GM23338 (cell line): ENCODE results near the gene NLN. TPM values are rescaled to one million over a fixed set of nuclear protein-coding genes. Genes with fewer than 3 reads are reported as not detected.

Experiments
- ATAC-seq: fragments of 200-7000 bp; cut with Tn5 transposase; 3 replicates; pipeline ENCODE4 v1.9.1; 2020
- DNase-seq: peaks from one replicate; pipeline ENCODE4 v3.0.0-alpha.2; 2015; ENCODE audit warnings: low spot score
- H2AFZ ChIP-seq: fragments of 200-600 bp; sonication (generic); 2 replicates; pipeline ENCODE4 v1.8.0; 2016; ENCODE audit warnings: antibody characterized with exemption, mild to moderate bottlenecking, moderate library complexity
- H3F3A ChIP-seq: fragments of 200-600 bp; sonication (generic); replicated peaks from 2 replicates; pipeline ENCODE4 v1.8.0; 2017; ENCODE audit warnings: antibody characterized with exemption, mixed run types, low read depth
- H3K27ac ChIP-seq: fragments of 200-600 bp; sonication (generic); 2 replicates; pipeline ENCODE4 v1.6.1; 2016; ENCODE audit warnings: low read depth
- H3K27me3 ChIP-seq: fragments of 200-600 bp; sonication (generic); 2 replicates; pipeline ENCODE4 v1.8.0; 2016; ENCODE audit warnings: mild to moderate bottlenecking, mixed run types, moderate library complexity; ENCODE audit not compliant: insufficient read depth
- H3K36me3 ChIP-seq: fragments of 200-600 bp; sonication (generic); 2 replicates; pipeline ENCODE4 v1.8.0; 2016; ENCODE audit warnings: mild to moderate bottlenecking; ENCODE audit not compliant: insufficient read depth
- H3K4me1 ChIP-seq: fragments of 200-600 bp; sonication (generic); 2 replicates; pipeline ENCODE4 v1.8.0; 2016; ENCODE audit warnings: mild to moderate bottlenecking, moderate library complexity; ENCODE audit not compliant: insufficient read depth
- H3K4me2 ChIP-seq: fragments of 200-600 bp; sonication (generic); 2 replicates; pipeline ENCODE4 v1.7.1; 2017; ENCODE audit warnings: mixed run types
- H3K4me3 ChIP-seq: fragments of 200-600 bp; sonication (generic); 2 replicates; pipeline ENCODE4 v1.6.1; 2016; ENCODE audit warnings: mixed run types
- H3K79me2 ChIP-seq: fragments of 200-600 bp; sonication (generic); replicated peaks from 2 replicates; pipeline ENCODE4 v1.8.0; 2017; ENCODE audit warnings: mild to moderate bottlenecking; ENCODE audit not compliant: insufficient read depth
- H3K9me2 ChIP-seq: fragments of 200-600 bp; sonication (generic); 2 replicates; pipeline ENCODE4 v1.8.0; 2017; ENCODE audit not compliant: insufficient read depth
- H4K20me1 ChIP-seq: fragments of 200-600 bp; sonication (generic); replicated peaks from 2 replicates; pipeline ENCODE4 v1.8.0; 2017; ENCODE audit warnings: mild to moderate bottlenecking; ENCODE audit not compliant: insufficient read depth
- H3K27ac Mint-ChIP-seq: 2 replicates; pipeline ENCODE4 v1.8.0; 2020; ENCODE audit warnings: inconsistent platforms, mild to moderate bottlenecking, moderate library complexity, mixed read lengths
- H3K27me3 Mint-ChIP-seq: 3 replicates; pipeline ENCODE4 v1.8.0; 2022; ENCODE audit warnings: low read depth, mild to moderate bottlenecking, moderate library complexity, mixed read lengths, inconsistent platforms; ENCODE audit not compliant: insufficient read depth, poor library complexity
- H3K36me3 Mint-ChIP-seq: 3 replicates; pipeline ENCODE4 v1.8.0; 2021; ENCODE audit warnings: low read depth, mild to moderate bottlenecking, inconsistent platforms, moderate library complexity, mixed read lengths
- H3K4me1 Mint-ChIP-seq: 3 replicates; pipeline ENCODE4 v1.8.0; 2020; ENCODE audit warnings: mild to moderate bottlenecking, inconsistent platforms, mixed read lengths
- H3K4me3 Mint-ChIP-seq: 3 replicates; pipeline ENCODE4 v1.8.0; 2021; ENCODE audit warnings: moderate library complexity, mild to moderate bottlenecking, inconsistent platforms, mixed read lengths
- H3K9me3 Mint-ChIP-seq: 3 replicates; pipeline ENCODE4 v1.8.0; 2020; ENCODE audit warnings: moderate library complexity, mild to moderate bottlenecking, inconsistent platforms, mixed read lengths
- CREB1 ChIP-seq: fragments of 250-450 bp; sonication (Bioruptor Pico); IDR thresholded peaks from 2 replicates; pipeline ENCODE4 v1.5.0; 2020; ENCODE audit warnings: low read depth, mild to moderate bottlenecking, moderate library complexity
- CTCF ChIP-seq, 2 experiments: fragments of 200-600 bp in 1 of 2; sonication (generic) in 1 of 2; conservative IDR thresholded peaks; 2 replicates each; pipeline versions ENCODE4 v1.5.1 to v1.6.1; 2016 to 2017; ENCODE audit warnings: antibody characterized with exemption in 2 of 2, low read depth in 2 of 2, mild to moderate bottlenecking in 2 of 2, moderate library complexity in 1 of 2
- ETS1 ChIP-seq: IDR thresholded peaks from 2 replicates; pipeline ENCODE4 v1.6.1; 2016; ENCODE audit warnings: antibody characterized with exemption
- EZH2 ChIP-seq: fragments of 200-600 bp; sonication (generic); IDR thresholded peaks from one replicate; pipeline ENCODE4 v1.8.0; 2017; ENCODE audit warnings: antibody characterized with exemption, mild to moderate bottlenecking, low read depth; ENCODE audit not compliant: unreplicated experiment
- EZH2phosphoT487 ChIP-seq: fragments of 200-600 bp; sonication (generic); IDR thresholded peaks from one replicate; pipeline ENCODE4 v1.8.1; 2018; ENCODE audit warnings: antibody characterized with exemption; ENCODE audit not compliant: unreplicated experiment
- JUNB ChIP-seq: IDR thresholded peaks from one replicate; pipeline ENCODE4 v1.6.1; 2016; ENCODE audit warnings: antibody characterized with exemption; ENCODE audit not compliant: unreplicated experiment
- NANOG ChIP-seq: IDR thresholded peaks from 2 replicates; pipeline ENCODE4 v1.6.1; 2016; ENCODE audit warnings: antibody characterized with exemption, borderline replicate concordance
- POLR2AphosphoS5 ChIP-seq: IDR thresholded peaks from 2 replicates; pipeline ENCODE4 v1.6.1; 2016; ENCODE audit warnings: antibody characterized with exemption, low read depth
- REST ChIP-seq: IDR thresholded peaks from one replicate; pipeline ENCODE4 v1.6.1; 2018; ENCODE audit warnings: antibody characterized with exemption; ENCODE audit not compliant: unreplicated experiment
- STAT1 ChIP-seq: IDR thresholded peaks from one replicate; pipeline ENCODE4 v1.6.1; 2016; ENCODE audit warnings: antibody characterized with exemption; ENCODE audit not compliant: unreplicated experiment
- ZNF114 ChIP-seq: fragments of 250-450 bp; sonication (Bioruptor Pico); IDR thresholded peaks from 2 replicates; pipeline ENCODE4 v1.5.0; 2020; ENCODE audit warnings: mild to moderate bottlenecking, moderate library complexity
- ZNF331 ChIP-seq: fragments of 250-450 bp; sonication (Bioruptor Pico); IDR thresholded peaks from 2 replicates; pipeline ENCODE4 v1.5.0; 2020; ENCODE audit warnings: low read depth, mild to moderate bottlenecking, moderate library complexity
- ZNF462 ChIP-seq: fragments of 250-450 bp; sonication (Bioruptor Pico); IDR thresholded peaks from 2 replicates; pipeline ENCODE4 v1.5.0; 2020; ENCODE audit warnings: mild to moderate bottlenecking, moderate library complexity
- polyA plus RNA-seq: library from polyadenylated mRNA; unstranded; fragments of >200 nt; fragmentation: Nextera tagmentation; extraction: Ambion mirVana; gene quantifications from 2 replicates; pipeline ENCODE4 v1.2.1, GENCODE V29; 2016
- total RNA-seq: library from RNA; depleted of rRNA; stranded (reverse); fragments of >200 nt; shearing (Covaris generic); gene quantifications from 2 replicates; pipeline ENCODE4 v1.2.3, GENCODE V29; 2014

Gene NLN
- total and polyA plus RNA-seq, 2 experiments from 2014 or later, result 56.4 to 168 TPM

- H3K4me1 ChIP-seq, result peaks cover 10% of the 10 kb centered on the region
- no peaks in the 10 kb centered on the region for H3F3A ChIP-seq
- no peaks in the 10 kb centered on the region for H3K36me3 ChIP-seq
- H3K4me2 ChIP-seq, result peak overlapping the region; percentile 42; the same call in 1 of the 2 replicates
- Mint-ChIP-seq H3K4me1 (no peaks in the 10 kb centered on the region), H3K9me3 (no peaks in the 10 kb centered on the region; the same call in 2 of the 3 replicates), H3K27ac (no peak overlapping the region), H3K27me3 (no peaks in the 10 kb centered on the region), H3K4me3 (no peak overlapping the region), H3K36me3 (no peaks in the 10 kb centered on the region)
- no peaks in the 10 kb centered on the region for H3K9me2 ChIP-seq
- peak; percentile 25 for DNase-seq
- no peaks in the 10 kb centered on the region for H3K27me3 ChIP-seq
- 0 out of 2 replicates have a peak overlapping the region, but pooled peaks have one; percentile 45 for H3K27ac ChIP-seq
- H4K20me1 ChIP-seq, result no peaks in the 10 kb centered on the region
- no peak overlapping the region for H3K4me3 ChIP-seq
- TF ChIP-seq NANOG, result no peak
- TF ChIP-seq CREB1 (CRISPR knock-in tag), result no peak
- no peak for TF ChIP-seq REST
- no peak for TF ChIP-seq JUNB
- no peak for TF ChIP-seq POLR2AphosphoS5
- no peak for TF ChIP-seq EZH2
- no peak for TF ChIP-seq ZNF462 (CRISPR knock-in tag)
- TF ChIP-seq EZH2phosphoT487, result no peak
- no peak for TF ChIP-seq ZNF331
- TF ChIP-seq ETS1, result no peak
- TF ChIP-seq STAT1, result no peak
- no peak for TF ChIP-seq CTCF (conservative IDR thresholded peaks at IDR 0.05; ENCODE audit: low read depth in 2 of 2)
- no peak for TF ChIP-seq ZNF114 (CRISPR knock-in tag)
- no peaks in the 10 kb centered on the region for H3K79me2 ChIP-seq
- H2AFZ ChIP-seq, result no peak overlapping the region
- peak; percentile 66 for ATAC-seq
These were observed 26.1 kb upstream of the NLN start for GRCh38 chr5:65695896-65696295.
